AML-193 (cell line): Measurements from ENCODE around the gene DUS3L.

Source experiments
- DNase-seq, 2 experiments: peaks; one replicate each; lab custom pipeline; 2025; lab: John Stamatoyannopoulos, UW

The DUS3L gene, protein sequence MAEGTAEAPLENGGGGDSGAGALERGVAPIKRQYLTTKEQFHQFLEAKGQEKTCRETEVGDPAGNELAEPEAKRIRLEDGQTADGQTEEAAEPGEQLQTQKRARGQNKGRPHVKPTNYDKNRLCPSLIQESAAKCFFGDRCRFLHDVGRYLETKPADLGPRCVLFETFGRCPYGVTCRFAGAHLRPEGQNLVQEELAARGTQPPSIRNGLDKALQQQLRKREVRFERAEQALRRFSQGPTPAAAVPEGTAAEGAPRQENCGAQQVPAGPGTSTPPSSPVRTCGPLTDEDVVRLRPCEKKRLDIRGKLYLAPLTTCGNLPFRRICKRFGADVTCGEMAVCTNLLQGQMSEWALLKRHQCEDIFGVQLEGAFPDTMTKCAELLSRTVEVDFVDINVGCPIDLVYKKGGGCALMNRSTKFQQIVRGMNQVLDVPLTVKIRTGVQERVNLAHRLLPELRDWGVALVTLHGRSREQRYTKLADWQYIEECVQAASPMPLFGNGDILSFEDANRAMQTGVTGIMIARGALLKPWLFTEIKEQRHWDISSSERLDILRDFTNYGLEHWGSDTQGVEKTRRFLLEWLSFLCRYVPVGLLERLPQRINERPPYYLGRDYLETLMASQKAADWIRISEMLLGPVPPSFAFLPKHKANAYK

DNA sequence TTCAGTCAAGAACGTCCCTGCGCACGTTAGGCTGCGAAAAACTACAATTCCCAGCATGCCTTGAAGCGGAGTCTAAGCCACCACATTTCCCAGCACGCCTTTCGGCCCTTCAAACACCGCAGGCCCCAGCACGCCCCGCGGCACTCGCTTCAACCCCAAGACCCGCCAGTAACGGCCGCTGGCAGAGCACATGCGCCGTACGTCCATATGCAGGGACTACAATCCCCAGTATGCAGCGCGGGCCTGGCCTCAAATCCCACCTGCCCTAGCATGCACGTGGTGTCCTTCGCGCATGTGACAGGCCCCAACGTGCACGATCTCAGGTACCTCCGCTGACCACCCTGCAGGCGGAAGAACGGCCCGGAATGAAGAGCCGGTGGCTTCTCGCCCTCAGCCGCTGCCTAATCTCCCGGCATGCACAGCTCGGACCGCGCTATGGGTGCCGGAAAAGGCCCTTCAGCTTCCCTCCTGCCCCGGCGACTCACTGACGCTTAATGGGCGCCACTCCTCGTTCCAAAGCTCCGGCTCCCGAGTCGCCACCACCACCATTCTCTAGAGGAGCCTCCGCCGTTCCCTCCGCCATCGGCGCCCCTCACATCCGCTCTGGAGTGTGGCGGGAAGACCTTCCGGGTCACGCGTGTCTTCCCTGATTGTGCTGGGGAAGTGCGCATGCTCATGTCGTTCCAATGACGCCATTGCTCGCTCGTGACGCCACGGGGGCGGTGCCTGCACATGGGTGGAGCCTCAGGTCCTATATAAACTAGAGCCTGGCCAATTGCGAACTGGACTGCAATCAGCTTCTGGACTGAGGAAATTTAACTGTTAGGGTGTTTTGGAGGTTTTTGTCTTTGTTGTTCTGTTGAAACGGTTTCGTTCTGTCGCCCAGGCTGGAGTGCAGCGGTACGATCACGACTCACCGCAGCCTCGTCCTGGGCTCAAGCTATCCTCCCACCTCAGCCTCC is at the start of gene DUS3L:
DUS3L (minus strand) TSS at position 605 of the 962 bp plus-strand sequence; CDS start at position 583, 22 bp downstream.
- DNase-seq, result peak; percentile 92 to 95

DNA sequence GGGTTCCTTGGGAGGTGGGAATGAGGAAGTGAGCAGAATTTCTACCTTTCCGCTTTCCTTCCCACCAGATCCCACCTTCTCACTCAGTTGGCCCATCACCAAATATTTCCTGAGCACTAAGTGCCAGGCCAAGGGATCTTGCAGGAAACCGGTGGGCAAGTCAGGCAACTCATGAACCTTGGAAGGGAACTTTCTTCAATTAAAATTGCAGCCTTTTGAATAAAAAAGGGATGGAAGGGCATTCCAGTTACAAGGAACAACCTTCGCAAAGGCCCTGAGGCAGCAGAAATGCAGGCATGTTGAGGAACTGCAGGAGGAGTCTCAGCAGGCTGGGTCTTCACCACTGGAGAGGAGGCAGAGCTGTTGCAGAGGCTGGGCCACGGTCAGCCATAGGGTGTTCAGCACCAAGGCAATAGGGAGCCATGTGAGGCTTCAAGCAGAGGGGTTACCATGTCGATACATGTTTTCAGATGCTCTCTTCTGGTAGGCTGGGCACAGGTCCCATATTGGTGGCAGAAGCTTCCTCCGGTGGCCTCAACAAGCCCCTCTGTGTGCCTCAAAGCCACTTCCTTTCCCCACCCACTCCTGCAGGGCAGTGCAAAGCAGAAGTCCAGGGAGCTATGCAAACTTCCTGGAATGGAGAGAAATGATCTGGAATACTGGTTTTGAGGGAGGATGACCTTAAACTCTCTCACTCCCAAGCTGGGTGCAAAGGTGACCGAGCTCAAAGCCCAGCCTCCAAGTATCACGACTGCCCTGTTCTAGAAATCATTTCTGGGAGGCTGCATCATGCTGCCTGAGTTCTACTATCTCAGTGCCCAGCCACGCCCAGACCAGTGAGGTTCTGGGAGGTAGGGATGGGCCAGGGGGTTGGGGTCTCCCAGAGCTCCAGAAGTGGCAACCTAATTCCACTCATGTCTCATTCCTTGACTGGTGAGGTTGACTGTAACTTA is 48.4 kb upstream of the DUS3L start, which contains the start of gene FUT6:
FUT6 (minus strand) TSS at position 638 of the 953 bp plus-strand sequence. CDS start 7,135 bp downstream, outside the sequence.
- no peak for DNase-seq

DNA sequence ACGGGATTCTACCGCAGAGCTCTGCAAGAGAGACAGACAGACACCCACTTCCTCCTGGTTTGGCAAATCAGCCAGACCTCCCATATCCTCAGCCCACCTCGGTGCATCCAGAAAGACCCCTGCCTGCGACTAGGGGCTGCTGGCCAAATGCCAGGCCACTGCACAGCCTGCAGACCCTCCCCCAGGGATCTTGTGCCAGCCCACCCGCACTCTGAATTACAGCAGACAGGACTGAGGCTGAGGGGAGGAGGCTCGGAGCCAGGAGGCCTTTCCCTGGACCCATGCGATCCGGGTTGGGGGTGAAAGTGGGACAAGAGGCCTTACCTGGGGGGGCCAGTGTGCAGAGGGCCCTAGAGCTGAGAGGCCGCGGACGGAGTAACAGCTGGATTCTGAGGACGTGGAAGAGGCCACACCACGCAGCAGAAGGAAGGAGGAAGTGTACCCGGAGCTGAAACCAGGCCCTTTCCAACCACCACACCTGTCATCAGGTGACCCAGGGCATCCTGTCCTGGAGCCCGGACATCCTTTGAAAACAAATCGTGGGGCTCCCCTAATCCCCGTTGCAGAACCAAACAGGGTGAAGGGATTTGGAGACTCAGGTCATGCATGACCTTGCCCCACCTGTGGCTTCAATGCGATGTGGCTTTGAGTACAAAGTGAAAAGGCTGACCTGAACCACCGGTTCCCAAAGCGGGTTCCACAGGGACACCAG is 47.5 kb upstream of the DUS3L start:
- DNase-seq, result no peak

DNA sequence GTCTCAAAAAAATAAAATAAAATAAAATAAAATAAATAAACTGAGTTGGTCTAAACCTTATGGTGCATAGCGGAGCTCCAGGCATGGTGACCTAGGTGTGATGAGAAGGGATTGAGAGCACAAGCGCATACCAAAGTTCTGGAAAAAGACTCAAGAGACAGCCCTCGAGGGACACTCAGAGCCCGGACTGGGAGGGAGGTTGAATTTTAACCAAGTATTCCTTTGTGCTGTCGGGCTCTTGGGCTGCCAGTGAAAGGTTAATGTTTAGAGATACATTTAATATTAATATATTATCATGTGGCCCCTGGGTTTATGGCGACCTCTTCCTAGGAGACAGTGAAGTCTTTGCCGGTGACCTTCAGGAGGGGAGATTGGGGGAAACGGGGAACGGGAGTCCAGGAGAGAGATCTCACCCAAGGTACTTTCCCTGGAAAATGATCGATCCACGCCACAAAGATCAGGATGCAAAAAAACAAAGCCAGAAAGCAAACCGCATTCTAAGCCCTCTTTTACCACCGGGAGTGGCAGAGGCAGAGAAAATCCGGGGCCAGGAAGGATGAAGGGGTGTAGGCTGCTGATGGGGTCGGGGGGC is 46.9 kb upstream of the DUS3L start:
- DNase-seq, result no peak

DNA sequence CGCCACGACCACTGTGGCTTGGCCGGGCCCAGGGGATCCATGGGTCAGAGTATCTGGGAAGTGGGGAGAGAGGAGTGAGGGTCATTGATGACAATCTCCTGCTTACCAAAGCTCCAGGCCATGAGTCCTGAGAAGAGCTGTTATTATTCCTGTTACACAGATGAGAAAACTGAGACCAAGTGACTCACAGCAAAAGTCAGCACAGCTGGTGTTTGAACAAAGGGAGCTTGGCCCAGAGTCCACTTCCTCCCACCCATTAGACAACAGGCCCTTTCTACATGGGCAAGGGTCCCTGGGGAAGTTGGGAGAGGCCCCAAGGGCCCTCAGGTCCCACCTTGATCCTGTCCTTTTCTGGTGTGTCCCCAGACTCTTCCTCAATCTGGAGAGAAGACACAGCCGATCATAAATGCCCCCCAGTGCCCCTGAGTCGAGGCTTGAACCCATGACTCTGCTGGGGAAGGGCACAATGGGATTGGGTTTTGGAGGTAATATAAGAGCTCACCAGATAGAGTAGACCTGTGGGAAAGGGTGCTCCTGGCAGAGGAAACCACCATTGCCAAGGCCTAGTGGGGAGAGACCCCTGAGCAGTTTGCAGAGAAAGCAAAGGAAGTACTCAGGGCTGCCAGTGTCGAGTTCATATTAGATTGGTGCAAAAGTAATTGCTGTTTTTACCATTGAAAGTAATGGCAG is 41.7 kb upstream of the DUS3L start:
- no peak for DNase-seq

DNA sequence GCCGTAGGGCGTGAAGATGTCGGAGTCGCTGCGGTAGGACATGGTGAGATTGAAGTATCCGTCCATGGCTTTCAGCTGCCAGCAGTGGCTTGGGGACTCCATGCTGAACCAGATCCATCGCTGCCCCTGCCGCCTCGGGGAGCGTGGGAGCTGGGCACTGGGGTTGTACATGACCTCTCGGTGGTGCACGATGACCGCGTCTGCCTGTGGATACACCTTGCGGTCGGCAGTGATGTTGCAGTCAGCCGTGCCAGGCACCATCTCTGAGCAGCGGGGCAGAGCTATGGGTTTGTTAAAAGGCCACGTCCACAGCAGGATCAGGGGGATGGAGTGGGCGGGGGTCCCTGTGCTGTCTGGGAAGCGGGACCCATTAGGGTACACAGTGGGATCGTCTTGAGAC is 41.1 kb upstream of the DUS3L start:
- DNase-seq, result no peak

DNA sequence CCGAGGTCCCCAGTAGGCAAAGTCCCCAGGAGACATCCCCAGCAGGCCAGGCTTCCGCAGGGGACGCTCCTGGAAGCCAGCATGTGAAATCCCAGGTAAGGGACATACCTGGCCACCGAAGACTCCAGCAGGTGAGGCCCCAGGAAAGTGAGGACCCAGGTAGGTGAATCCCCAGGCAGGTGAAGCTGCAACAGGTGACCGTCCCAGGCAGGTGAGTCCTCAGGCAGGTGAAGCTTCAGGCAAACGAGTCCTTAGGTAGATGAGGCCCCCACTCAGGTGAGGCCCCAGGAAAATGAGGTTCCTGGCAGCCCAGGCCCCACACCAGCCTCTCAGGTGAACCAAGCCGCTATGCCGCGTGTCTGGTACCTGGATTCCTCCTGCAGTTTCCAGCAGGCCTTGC is 40.2 kb upstream of the DUS3L start:
- no peak for DNase-seq

DNA sequence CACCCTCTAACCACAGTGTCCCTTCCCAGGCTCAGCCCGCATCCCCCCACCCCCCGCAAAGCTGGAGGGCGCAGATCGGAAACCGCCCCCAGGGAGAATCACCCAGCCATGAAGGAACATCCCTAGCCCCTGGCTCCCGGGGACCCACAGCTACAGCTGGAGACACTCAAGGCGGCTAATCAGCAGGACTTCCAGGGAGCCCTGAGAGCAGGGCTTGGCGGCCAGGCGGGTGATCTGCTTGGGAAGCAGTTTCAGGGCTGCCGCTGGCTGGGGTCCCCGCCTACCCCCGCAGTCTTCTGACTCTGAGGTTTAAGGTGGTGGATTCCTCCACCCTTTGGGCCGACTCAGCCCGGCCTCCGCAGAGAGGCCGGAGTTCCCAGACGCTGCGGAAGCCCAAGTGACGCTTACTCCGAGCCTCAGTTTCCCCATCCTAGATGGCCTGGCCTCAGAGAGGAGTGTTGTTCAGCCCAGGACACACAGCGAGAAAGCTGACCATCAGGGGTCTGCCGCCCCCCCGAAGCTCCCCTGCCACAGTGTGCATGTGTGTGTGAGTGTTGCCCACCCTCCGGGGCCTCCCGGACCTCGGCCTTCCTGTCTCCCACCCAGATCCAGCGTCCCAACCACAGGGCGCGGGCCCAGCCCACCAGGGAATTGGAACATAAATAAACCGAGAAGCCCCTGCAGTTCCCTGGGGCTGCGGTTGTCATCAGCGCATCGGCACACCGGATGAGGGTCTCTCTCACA is 38.8 kb upstream of the DUS3L start:
- DNase-seq, result no peak

DNA sequence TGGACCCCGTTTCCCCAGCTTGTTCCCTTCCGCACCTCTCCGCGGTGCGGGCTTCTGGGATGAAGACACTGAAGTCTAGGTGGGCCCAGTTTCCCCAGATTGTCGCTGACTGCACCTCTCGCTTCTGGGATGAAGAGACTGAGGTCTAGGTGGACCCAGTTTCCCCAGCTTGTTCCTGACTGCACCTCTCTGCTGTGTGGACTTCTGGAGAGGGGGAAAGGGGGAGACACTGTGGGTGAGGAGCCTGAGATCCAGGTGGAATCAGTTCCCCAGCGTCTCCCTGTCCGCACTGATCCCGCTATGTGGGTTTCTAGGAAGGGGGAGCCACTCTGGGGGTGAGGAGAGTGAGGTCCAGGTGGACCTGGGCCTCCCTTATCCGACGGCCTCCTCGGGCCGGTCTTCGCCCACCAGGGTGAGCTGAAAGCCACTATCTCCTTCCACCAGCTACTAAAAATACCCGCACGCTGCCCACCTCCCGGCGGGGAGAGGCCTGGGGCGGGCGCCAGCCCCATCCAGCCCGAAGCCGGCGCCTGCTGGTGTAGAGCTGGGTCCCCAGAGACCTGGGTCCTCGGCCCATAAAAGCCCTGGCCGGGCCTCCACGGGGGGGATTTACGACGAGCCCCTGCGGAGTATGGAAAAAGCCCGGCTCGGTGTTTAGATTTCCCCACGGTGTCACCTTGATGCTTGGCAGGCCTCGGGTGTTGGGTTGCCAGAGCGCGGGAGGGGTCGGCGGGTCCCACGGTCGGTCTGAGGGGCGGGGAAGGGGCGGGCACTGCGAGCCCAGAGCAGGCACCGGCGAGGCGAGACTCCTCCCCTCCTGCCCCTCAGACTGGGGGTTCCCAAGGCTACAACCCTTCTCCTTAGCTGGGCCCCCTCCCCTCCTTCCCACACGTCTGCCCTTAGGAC is 38.0 kb upstream of the DUS3L start:
- DNase-seq, result no peak

DNA sequence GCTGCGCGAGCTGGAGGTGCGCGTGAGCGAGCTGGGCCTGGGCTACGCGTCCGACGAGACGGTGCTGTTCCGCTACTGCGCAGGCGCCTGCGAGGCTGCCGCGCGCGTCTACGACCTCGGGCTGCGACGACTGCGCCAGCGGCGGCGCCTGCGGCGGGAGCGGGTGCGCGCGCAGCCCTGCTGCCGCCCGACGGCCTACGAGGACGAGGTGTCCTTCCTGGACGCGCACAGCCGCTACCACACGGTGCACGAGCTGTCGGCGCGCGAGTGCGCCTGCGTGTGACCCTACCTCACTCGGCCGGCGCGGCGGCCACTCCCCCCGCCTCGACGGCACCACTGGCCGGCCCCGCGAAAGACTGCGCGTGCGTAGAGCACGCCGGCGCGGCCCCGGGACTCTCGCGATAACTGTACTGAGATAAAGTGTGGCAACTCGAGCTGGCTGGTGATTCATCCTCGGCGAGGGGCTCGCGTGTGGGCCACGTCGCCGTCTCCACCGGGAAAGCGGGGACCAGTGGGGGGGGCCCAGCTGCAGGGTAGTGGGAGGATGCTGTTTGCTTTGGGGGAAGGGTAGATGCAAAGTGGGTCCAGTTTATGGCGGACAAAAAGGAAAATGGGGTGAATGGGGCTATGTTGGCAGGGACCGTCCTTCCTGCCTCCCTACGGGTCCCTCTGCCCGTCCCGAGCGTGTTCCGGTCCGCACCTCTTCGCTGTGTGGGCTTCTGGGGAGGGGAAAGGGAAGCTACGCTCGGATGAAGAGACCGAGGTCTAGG is 37.1 kb upstream of the DUS3L start:
- DNase-seq, result peak; percentile 90 to 94

DNA sequence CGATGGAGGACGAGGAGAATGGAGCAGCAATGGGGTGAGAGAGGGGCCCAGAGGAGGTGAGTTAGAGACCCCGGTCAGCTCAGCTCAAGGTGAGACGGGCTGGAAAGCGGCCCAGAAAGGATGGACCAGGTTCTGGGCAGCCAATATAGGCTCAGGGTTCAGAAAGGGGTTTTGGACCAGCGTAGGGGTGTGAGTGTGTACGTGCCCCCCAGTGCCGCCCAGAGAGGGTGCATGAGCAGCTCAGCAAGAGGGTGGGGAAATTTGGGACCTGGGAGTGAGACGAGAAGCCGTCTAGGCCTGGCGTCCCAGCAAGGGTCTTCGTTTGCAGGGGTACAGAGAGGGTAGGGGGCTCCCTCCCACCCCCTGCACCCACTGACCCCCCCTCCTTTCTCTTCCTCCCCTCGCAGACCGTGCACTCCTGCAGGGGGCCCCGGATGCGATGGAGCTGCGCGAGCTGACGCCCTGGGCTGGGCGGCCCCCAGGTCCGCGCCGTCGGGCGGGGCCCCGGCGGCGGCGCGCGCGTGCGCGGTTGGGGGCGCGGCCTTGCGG is 36.5 kb upstream of the DUS3L start:
- no peak for DNase-seq

DNA sequence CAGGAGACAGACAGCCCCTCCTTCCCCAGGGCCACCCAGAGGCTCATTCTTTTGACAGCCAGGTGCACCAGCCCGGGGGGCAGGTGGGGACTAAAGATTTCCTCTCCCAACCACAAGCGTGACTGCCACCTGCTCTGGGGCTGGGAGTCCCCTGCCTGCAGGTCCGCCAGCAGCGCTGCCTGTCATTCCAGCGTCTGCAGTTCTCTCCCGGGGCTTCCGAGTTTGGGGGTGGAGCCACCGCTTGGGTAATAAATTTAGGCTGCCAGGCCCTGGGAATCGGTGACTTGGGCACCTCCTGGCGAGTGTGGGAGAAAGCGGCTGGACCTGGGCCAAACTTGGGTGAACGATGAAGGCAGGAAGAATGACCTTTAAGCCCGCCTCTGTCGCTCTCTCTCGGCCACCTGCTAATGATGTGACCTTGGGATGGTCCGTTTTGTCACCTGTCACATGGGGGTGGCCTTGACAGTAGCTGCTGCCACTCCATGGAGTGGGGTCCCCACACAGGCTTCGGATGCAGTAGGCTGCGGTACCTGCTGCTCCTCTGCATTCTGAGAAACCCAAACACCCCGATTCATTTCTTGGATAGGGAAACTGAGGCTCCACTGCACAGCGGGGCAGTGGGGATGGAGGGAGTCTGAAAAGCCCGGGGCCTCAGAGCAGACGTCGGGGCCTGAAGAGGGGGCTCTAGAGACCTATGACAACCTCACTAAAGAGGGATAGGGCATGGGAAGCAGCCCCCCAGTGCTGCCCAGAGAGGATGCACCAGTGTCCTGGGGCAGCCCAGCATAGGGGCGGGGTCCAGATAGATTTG is 35.8 kb upstream of the DUS3L start:
- no peak for DNase-seq

DNA sequence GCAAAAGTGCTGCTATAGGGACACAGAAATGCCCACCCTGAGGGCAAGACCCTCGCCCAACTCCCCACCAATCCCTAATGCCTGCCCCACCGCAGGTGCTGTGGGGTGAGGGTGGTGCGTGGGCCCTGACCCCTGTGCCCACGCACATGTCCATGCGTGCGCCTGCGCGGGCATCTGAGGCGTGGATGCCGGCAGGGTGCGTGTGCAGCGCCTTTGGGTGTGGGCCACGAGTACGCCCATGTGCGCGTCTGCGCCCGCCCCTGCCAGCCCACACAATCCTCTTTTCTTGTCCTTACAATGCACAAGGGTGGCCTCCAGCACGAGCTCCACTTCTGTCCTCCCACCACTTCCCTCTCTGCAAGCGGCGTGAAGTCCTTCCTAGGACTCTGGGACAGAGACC is 34.2 kb upstream of the DUS3L start:
- no peak for DNase-seq

DNA sequence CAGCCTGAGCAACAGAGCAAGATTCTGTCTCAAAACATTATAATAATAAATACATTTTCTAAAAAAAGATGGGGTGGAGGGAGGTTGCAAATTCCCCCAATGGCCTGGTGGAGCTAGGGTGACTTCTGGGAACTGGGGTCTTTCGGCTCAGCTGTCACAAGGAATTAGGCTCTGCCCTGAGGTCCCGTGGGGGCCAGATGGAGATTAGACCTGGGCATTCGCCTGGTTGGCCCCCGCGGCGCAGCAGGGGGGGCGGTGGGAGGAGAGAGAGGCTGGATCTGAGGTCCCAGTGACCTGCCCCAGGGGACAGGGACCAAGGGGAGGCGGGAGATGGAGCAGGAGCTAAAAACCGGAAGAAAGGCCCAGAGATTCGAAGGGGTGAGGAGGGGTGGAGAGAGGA is 33.8 kb upstream of the DUS3L start:
- DNase-seq, result no peak

DNA sequence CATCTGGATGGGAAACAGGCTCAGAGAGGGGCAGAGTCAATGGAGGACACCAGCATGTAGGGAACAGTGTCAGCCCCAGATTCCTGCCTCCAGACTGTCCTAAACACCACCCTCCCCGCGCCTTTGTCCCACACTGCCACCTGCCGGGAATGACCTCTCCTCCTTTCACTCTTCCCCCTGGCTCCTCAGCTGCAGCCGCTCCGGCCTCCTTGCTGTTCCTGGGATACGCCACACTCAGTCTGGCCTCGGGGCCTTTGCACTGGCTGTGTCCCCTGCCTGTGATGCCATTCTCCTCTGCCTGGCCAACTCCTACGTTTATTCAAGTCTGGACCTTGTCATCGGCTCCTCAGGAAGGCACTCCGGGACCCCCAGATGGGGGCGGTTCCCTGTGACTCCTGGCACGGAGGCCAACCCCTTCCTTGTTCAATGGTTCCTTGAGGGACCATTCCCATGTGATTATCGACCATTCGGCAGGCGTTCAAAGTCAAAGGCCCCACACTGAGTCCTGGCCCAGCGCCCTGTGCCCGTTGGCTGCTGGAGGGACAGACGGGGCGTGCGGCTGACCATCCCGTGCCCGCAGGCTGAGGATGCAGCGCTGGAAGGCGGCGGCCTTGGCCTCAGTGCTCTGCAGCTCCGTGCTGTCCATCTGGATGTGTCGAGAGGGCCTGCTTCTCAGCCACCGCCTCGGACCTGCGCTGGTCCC is 32.8 kb upstream of the DUS3L start:
- no peak for DNase-seq
